H1 (cell line): ENCODE results near the gene RUVBL2. TPM values are rescaled to one million over a fixed set of nuclear protein-coding genes. Genes with fewer than 3 reads are reported as not detected.

Source experiments
- CTCF ChIA-PET: fragments of 300-600 bp; sonication (Branson Sonifier 250); formaldehyde crosslinking; loops from one replicate; lab custom pipeline; 2021; ENCODE audit not compliant: partially characterized antibody; lab: Charles Lee
- POLR2A ChIA-PET: fragments of 300-600 bp; sonication (Branson Sonifier 250); formaldehyde crosslinking; loops from one replicate; lab custom pipeline; 2021; ENCODE audit warnings: inconsistent platforms; ENCODE audit not compliant: partially characterized antibody; lab: Charles Lee
- DNase-seq, 2 experiments: peaks; one replicate each; pipeline versions ENCODE4 v3.0.0 to v3.0.0-alpha.2; 2010 to 2022; ENCODE audit warnings: low spot score in 2 of 2, low read depth in 1 of 2, mixed read lengths in 1 of 2
- FAIRE-seq: peaks from 2 replicates; lab custom pipeline; 2011; peaks lifted over from hg19 to GRCh38; lab: Jason Lieb, UNC
- H2AFZ ChIP-seq: 2 replicates; pipeline ENCODE4 v1.8.1; 2012; ENCODE audit warnings: low read length, inconsistent platforms
- H2AK5ac ChIP-seq: 2 replicates; pipeline ENCODE4 v1.6.1; 2013; ENCODE audit warnings: low read depth, low read length
- H2BK120ac ChIP-seq: replicated peaks from 2 replicates; pipeline ENCODE3; 2013; ENCODE audit warnings: low read depth, low read length, inconsistent platforms
- H2BK12ac ChIP-seq: 2 replicates; pipeline ENCODE4 v1.6.1; 2013; ENCODE audit warnings: low read depth, low read length
- H2BK15ac ChIP-seq: 2 replicates; pipeline ENCODE4 v1.6.1; 2013; ENCODE audit warnings: low read length
- H2BK20ac ChIP-seq: 2 replicates; pipeline ENCODE4 v1.6.1; 2013; ENCODE audit warnings: low read length
- H2BK5ac ChIP-seq: 2 replicates; pipeline ENCODE4 v1.6.1; 2013; ENCODE audit warnings: low read depth, low read length
- H3K14ac ChIP-seq: 2 replicates; pipeline ENCODE4 v1.6.1; 2013; ENCODE audit warnings: inconsistent platforms; ENCODE audit not compliant: insufficient read length
- H3K18ac ChIP-seq: 2 replicates; pipeline ENCODE4 v1.6.1; 2013; ENCODE audit warnings: low read length; ENCODE audit errors: extremely low read depth
- H3K23ac ChIP-seq: 2 replicates; pipeline ENCODE4 v1.6.1; 2013; ENCODE audit warnings: inconsistent platforms; ENCODE audit not compliant: insufficient read length
- H3K23me2 ChIP-seq: 2 replicates; pipeline ENCODE4 v1.6.1; 2013; ENCODE audit warnings: low read depth, low read length
- H3K27ac ChIP-seq: 2 replicates; pipeline ENCODE4 v1.6.1; 2011; ENCODE audit warnings: low read depth, low read length, inconsistent platforms
- H3K27me3 ChIP-seq, 4 experiments: replicated peaks in 1 of 4; 1 replicate in 1 of 4; 2 replicates in 3 of 4; pipeline versions ENCODE4 v1.6.1 to v1.8.1; 2011 to 2013; ENCODE audit warnings: low read length in 3 of 4, mild to moderate bottlenecking in 3 of 4, inconsistent platforms in 2 of 4, mixed read lengths in 2 of 4, moderate library complexity in 1 of 4; ENCODE audit not compliant: control insufficient read depth in 3 of 4, insufficient read depth in 3 of 4; ENCODE audit errors: extremely low read depth in 1 of 4
- H3K36me3 ChIP-seq, 4 experiments: 2 replicates each; pipeline versions ENCODE4 v1.6.1 to v1.8.1; 2011 to 2013; ENCODE audit warnings: mild to moderate bottlenecking in 4 of 4, low read length in 3 of 4, moderate library complexity in 2 of 4, control low read depth in 1 of 4, inconsistent platforms in 1 of 4; ENCODE audit not compliant: insufficient read depth in 4 of 4, control insufficient read depth in 2 of 4
- H3K4ac ChIP-seq: replicated peaks from 2 replicates; pipeline ENCODE3; 2013; ENCODE audit warnings: low read length, low read depth, mixed read lengths, inconsistent platforms; ENCODE audit not compliant: insufficient read length
- H3K4me1 ChIP-seq, 4 experiments: replicated peaks in 1 of 4; 1 replicate in 1 of 4; 2 replicates in 3 of 4; pipeline versions ENCODE4 v1.6.1 to v1.8.1; 2011 to 2013; ENCODE audit warnings: low read length in 3 of 4, inconsistent platforms in 2 of 4, mixed read lengths in 1 of 4; ENCODE audit not compliant: insufficient read depth in 4 of 4, control insufficient read depth in 3 of 4
- H3K4me2 ChIP-seq, 2 experiments: 2 replicates each; pipeline versions ENCODE4 v1.6.1 to v1.8.1; 2011 to 2013; ENCODE audit warnings: low read depth in 2 of 2, low read length in 2 of 2, control low read depth in 1 of 2, inconsistent platforms in 1 of 2, mild to moderate bottlenecking in 1 of 2; ENCODE audit not compliant: insufficient read depth in 1 of 2
- H3K4me3 ChIP-seq, 4 experiments: fragments of 200-600, 300-600 bp in 1 of 4; sonication (generic), shearing (Covaris generic), sonication (Bioruptor Twin) in 1 of 4; 2 replicates each; pipeline versions ENCODE4 v1.5.1 to v1.8.1; 2011 to 2016; ENCODE audit warnings: low read length in 4 of 4, low read depth in 3 of 4, control low read depth in 2 of 4, inconsistent platforms in 2 of 4, mild to moderate bottlenecking in 2 of 4, mixed read lengths in 1 of 4, moderate library complexity in 1 of 4; ENCODE audit not compliant: insufficient read depth in 2 of 4; ENCODE audit errors: extremely low read depth in 1 of 4
- H3K56ac ChIP-seq: replicated peaks from 2 replicates; pipeline ENCODE3; 2013; ENCODE audit warnings: low read depth, mild to moderate bottlenecking, mixed read lengths, low read length, inconsistent platforms; ENCODE audit not compliant: insufficient read length
- H3K79me1 ChIP-seq: 2 replicates; pipeline ENCODE4 v1.6.1; 2013; ENCODE audit warnings: low read depth, low read length, control low read depth
- H3K79me2 ChIP-seq, 2 experiments: 2 replicates each; pipeline versions ENCODE4 v1.6.1 to v1.8.1; 2012 to 2013; ENCODE audit warnings: low read length in 2 of 2, mild to moderate bottlenecking in 2 of 2, inconsistent platforms in 1 of 2; ENCODE audit not compliant: insufficient read depth in 2 of 2, control insufficient read depth in 1 of 2
- H3K9ac ChIP-seq, 4 experiments: replicated peaks in 1 of 4; 1 replicate in 1 of 4; 2 replicates in 3 of 4; pipeline versions ENCODE4 v1.6.1 to v1.8.1; 2011 to 2013; ENCODE audit warnings: low read depth in 3 of 4, low read length in 3 of 4, control low read depth in 2 of 4, mild to moderate bottlenecking in 2 of 4, moderate library complexity in 2 of 4, inconsistent platforms in 1 of 4; ENCODE audit errors: extremely low read depth in 1 of 4
- H3K9me3 ChIP-seq, 2 experiments: 2 replicates each; pipeline versions ENCODE4 v1.6.1 to v1.8.1; 2012 to 2013; ENCODE audit warnings: mild to moderate bottlenecking in 2 of 2, moderate library complexity in 2 of 2, control low read depth in 1 of 2, inconsistent platforms in 1 of 2, low read depth in 1 of 2, low read length in 1 of 2, mixed read lengths in 1 of 2; ENCODE audit not compliant: insufficient read depth in 2 of 2
- H4K20me1 ChIP-seq, 2 experiments: replicated peaks in 1 of 2; 2 replicates each; pipeline versions ENCODE3 to v1.8.1; 2011 to 2013; ENCODE audit warnings: inconsistent platforms in 2 of 2, low read length in 2 of 2, mild to moderate bottlenecking in 1 of 2; ENCODE audit not compliant: insufficient read depth in 2 of 2, control insufficient read depth in 1 of 2
- H4K5ac ChIP-seq: 2 replicates; pipeline ENCODE4 v1.6.1; 2013; ENCODE audit warnings: low read length, low read depth, mixed read lengths, inconsistent platforms; ENCODE audit not compliant: insufficient read length
- H4K8ac ChIP-seq: 2 replicates; pipeline ENCODE4 v1.8.0; 2013; ENCODE audit warnings: mild to moderate bottlenecking, moderate library complexity, low read length, inconsistent platforms; ENCODE audit not compliant: insufficient read depth; ENCODE audit errors: extremely low read depth
- H4K91ac ChIP-seq: replicated peaks from 2 replicates; pipeline ENCODE3; 2013; ENCODE audit warnings: low read length, mixed read lengths, inconsistent platforms; ENCODE audit not compliant: insufficient read length
- KDM1A ChIP-seq: fragments of 200-600, 300-600 bp; sonication (generic); IDR thresholded peaks from 2 replicates; pipeline ENCODE4 v1.7.1; 2016; ENCODE audit warnings: mild to moderate bottlenecking, low read length, borderline replicate concordance
- MAFK ChIP-seq: IDR thresholded peaks from 2 replicates; pipeline ENCODE4 v1.6.1; 2012; ENCODE audit warnings: low read depth, mild to moderate bottlenecking, improper control_type of control experiment, low read length
- WGBS, 2 experiments: shearing (Covaris generic) in 1 of 2; methylation state at CpG; one replicate each; pipeline versions ENCODE4 v1.1.6 to v1.1.7; 2013 to 2015; ENCODE audit warnings: low lambda C conversion rate in 2 of 2, mixed read lengths in 2 of 2, inconsistent platforms in 1 of 2, low coverage in 1 of 2, missing lambda C conversion rate in 1 of 2; ENCODE audit not compliant: insufficient replicate concordance in 2 of 2, insufficient coverage in 1 of 2, insufficient read length in 1 of 2; ENCODE audit errors: extremely low coverage in 1 of 2, missing lambda C conversion rate in 1 of 2; 5-methylcytosine and 5-hydroxymethylcytosine counted together
- polyA plus RNA-seq, 7 experiments: library from polyadenylated mRNA; depleted of rRNA in 3 of 7; stranded (reverse) in 5 of 7; unstranded in 2 of 7; fragments of >200 nt in 5 of 7; fragments of 200-250 nt in 2 of 7; gene quantifications; 1 replicate in 5 of 7; 2 replicates in 1 of 7; 4 replicates in 1 of 7; pipeline versions ENCODE4 v1.2.1 to v1.2.3, GENCODE V29; 2011 to 2013; ENCODE audit warnings: missing spikeins in 2 of 7, mixed read lengths in 2 of 7
- total RNA-seq: library from RNA; stranded (reverse); fragmentation: NEBNext Ultra II Directional; extraction: Animal tissue kit (Norgen Biotek cat#: 25700); gene quantifications from 2 replicates; pipeline ENCODE4 v1.2.1, GENCODE V29; 2021

Gene RUVBL2
- total and polyA plus RNA-seq, 2 of the 8 experiments (the other 6 are each of a cell fraction or from before 2014, with no cell fraction given) = 152 to 247 TPM

- TF ChIP-seq KDM1A = peak; percentile 57; the same call in 1 of the 2 replicates
- TF ChIP-seq MAFK = no peak
- H4K20me1 ChIP-seq = peaks cover 2% of the 10 kb centered on the region in 2 experiments
- ChIA-PET POLR2A (interaction anchor here (0.6 to 3.8 kb wide), 6 partner anchors 8 to 147 kb away, joined by 3 to 27 read pairs (median 8); partner anchors contain the start of gene FTL), CTCF (interaction anchor here (0.8 to 1.2 kb wide), 6 partner anchors 11 to 111 kb away, joined by 3 to 4 read pairs (median 4); partner anchors contain the start of gene FTL)
- FAIRE-seq (no peak), DNase-seq (no peak)
- no peaks in the 10 kb centered on the region; a peak in 1 of 7 replicates for H3K27me3 ChIP-seq
- peaks cover 4 to 15% (median 9%) of the 10 kb centered on the region in 4 experiments; a peak in 6 of 8 replicates for H3K36me3 ChIP-seq
- peak overlapping the region; percentile 4; the same call in 1 of the 2 replicates for H3K18ac ChIP-seq
- H3K14ac ChIP-seq = no peak overlapping the region
- peak overlapping the region; percentile 59 for H4K5ac ChIP-seq
- H3K23me2 ChIP-seq = no peaks in the 10 kb centered on the region; the same call in 1 of the 2 replicates
- no peak overlapping the region for H2BK12ac ChIP-seq
- peak overlapping the region in 3 of 4 experiments; percentile 16 to 43 (median 20); a peak in 1 of 7 replicates for H3K9ac ChIP-seq
- no peak overlapping the region for H3K23ac ChIP-seq
- no peaks in the 10 kb centered on the region; the same call in 1 of the 2 replicates for H3K79me1 ChIP-seq
- H3K9me3 ChIP-seq = no peaks in the 10 kb centered on the region
- H4K8ac ChIP-seq = peak overlapping the region; percentile 84; the same call in 1 of the 2 replicates
- peak overlapping the region; percentile 10 for H3K4ac ChIP-seq
- peaks cover 0 to 19% of the 10 kb centered on the region in 2 experiments; a peak in 2 of 4 replicates for H3K79me2 ChIP-seq
- peak overlapping the region; percentile 74 to 81 for H3K4me2 ChIP-seq
- H2AFZ ChIP-seq = peak overlapping the region; percentile 96
- no peak overlapping the region for H2BK20ac ChIP-seq
- H4K91ac ChIP-seq = no peak overlapping the region
- H3K4me3 ChIP-seq = peak overlapping the region; percentile 31 to 93 (median 66)
- H2BK15ac ChIP-seq = no peak overlapping the region
- H2BK5ac ChIP-seq = no peak overlapping the region
- no peak overlapping the region for H2AK5ac ChIP-seq
- H2BK120ac ChIP-seq = no peak overlapping the region
- no peak overlapping the region for H3K56ac ChIP-seq
- 66% methylated on average over 11 of the region's 11 CpGs; no CpG with 5 or more reads in 1 of the 2 experiments for WGBS, 2 experiments
- peaks cover 0 to 11% (median 6%) of the 10 kb centered on the region in 4 experiments; a peak in 5 of 7 replicates for H3K4me1 ChIP-seq
- H3K27ac ChIP-seq = 0 out of 2 replicates have a peak overlapping the region, but pooled peaks have one; percentile 43
Measured at GRCh38 chr19:48953990-48954594, 39.6 kb upstream of the RUVBL2 start.
